Activated CD4-positive, CD25-positive, alpha-beta regulatory T cell treated with anti-CD3 and anti-CD28 coated beads, Interleukin-2, amount 50 U/mL, for 24 hours (primary cell): ENCODE measurements around the gene SLC22A2.

Experiments
- ATAC-seq, 2 donors: fragments of 150-1000 bp; cut with Tn5 transposase; one replicate each; pipeline ENCODE4 v1.10.0; 2021; ENCODE audit warnings: mild to moderate bottlenecking in 1 of 2, moderate library complexity in 1 of 2

SLC22A2 gene

GRCh38 chr6:160203522-160203921 lies 55.1 kb downstream of the SLC22A2 start:
- ATAC-seq, result no peak

- ATAC-seq, result no peak
Measured at GRCh38 chr6:160203076-160203475, 55.5 kb downstream of the SLC22A2 start.

DNA sequence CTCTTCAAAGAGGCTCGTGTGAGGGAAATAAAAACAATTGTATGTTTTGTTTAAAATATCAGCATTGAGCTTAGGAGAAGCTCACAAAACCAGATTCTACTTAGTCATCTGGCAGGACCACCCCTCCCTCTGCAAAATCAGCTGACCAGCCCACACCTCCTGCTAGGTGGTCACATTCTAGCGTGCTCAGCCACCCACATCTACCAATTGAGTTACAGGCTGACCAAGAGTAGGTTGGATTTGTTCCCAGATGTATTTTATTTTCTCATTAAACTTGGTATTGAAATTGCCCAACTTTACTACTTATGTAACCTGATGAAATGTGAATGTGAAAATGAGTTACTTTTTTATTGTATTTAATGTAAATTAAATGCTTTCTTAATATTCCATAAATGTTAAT lies 56.2 kb downstream of the SLC22A2 start:
- no peak for ATAC-seq

DNA sequence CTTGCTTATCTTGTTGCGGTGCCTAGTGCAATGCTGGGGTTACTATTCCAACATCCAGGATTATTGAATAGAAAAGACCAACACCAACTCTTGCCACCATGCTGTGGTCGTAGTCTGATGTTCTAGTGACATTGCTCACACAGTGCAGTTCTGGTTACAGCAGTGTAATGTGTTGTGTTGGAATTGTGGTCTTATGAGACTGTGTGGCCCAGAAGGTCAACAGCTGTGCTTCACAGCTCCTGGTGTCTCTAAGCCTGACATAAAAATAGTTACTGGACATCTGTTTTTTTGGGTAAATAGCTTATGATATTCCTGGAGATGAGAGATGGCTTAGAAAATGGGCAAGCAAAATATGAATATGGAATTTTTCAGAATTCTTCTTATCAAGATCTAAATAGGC lies 57.6 kb downstream of the SLC22A2 start:
- ATAC-seq, result no peak

GRCh38 chr6:160198606-160199211 lies 59.9 kb downstream of the SLC22A2 start:
- no peak for ATAC-seq

GRCh38 chr6:160197662-160198061 lies 61.0 kb downstream of the SLC22A2 start:
- no peak for ATAC-seq

GRCh38 chr6:160194808-160195207 lies 63.8 kb downstream of the SLC22A2 start:
- no peak for ATAC-seq

DNA sequence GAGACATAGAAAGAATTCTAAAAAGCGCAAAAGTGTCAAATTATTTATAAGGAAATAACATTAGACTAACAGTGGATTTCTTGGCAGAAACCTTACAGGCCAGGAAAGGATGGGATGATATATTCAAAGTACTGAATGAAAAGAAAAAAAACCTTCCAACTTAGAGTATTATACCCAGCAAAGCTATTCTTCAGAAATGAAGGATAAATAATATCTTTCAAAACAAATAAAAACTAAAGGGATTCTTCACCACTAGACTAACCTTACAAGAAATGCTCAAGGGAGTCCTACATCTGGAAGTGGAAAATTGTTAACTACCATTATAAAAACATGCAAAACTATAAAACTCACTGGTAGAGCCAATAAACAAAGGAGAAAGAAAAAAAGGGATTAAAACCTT lies 65.8 kb downstream of the SLC22A2 start:
- no peak for ATAC-seq

- ATAC-seq, result no peak
Measured at GRCh38 chr6:160190973-160191372, 67.6 kb downstream of the SLC22A2 start.

DNA sequence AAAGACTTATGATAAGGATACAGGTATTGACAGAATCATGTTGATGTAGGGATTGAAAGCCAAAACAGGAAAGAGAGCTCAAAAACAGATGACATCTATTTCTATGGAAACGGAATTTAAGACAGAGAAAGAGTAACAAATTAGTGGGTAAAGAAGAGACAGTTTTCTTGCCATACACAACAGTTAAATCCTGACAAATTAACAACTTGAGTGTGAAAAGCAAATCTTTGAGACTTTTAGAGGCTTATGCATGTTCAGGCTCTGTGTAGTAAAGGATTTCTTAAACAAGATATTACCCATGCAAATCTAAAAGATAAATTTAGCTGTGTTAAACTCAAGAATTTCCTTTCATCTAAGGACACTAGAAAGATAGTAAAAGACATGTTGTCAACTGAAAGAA lies 68.5 kb downstream of the SLC22A2 start:
- no peak for ATAC-seq

DNA sequence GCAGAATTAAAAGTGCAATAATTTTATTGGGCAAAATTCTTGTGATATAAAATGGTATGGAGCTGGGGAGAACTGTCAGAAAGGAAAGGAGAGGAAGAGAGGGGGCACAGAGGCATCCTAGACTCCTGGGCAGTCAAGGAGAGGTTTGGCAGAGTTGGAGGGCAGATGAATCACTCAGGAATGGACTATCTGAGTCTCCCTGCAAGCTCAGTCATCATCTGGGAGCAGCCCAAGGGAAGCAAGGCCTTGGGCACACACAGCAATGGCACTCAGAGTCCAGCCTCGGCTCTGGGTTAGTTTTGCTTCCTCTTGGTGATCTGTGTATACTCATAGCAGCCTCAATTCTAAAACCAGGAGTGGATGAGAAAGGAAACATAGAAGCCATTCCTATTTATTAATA lies 69.8 kb downstream of the SLC22A2 start:
- no peak for ATAC-seq

DNA sequence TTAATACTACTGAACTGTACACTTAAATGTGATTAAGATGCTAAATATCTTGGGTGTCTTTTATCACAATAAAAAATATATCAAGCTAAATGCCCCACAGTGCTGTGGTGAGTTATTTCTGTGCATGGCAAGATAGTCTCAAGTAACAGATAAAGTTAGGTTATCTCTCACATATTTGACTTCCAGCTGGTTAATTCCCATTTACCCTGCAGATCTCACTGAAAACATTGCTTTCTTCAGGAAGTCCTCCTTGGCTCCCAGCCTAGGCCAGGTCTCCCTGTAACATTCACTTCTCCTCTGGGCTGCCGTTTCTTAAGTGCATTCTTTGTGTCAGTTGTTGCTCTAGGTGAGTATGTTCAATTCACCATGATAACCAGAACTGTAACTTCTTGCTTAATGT lies 77.9 kb downstream of the SLC22A2 start:
- ATAC-seq, result no peak

GRCh38 chr6:160178271-160178670 lies 80.3 kb downstream of the SLC22A2 start:
- ATAC-seq, result no peak

DNA sequence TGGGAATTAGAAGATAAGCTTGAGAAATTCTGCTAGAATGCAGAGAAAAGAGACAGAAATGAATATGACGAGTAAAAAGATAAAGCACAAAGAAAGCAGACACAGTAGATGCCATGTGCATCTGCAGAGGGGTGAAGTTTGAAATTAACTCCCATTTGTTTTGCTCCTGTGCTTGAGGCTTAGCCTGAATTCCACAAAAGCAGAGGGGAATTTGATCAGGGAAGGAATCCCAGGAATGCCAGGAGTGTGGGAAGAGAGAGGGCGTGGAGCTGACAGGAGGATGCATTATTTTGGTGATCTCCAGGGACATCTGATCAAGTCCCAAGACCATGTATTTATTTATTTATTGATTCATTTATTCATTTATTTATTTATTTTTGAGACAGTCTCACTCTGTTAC lies 81.4 kb downstream of the SLC22A2 start:
- ATAC-seq, result no peak

GRCh38 chr6:160174681-160175080 lies 83.9 kb downstream of the SLC22A2 start:
- no peak for ATAC-seq

DNA sequence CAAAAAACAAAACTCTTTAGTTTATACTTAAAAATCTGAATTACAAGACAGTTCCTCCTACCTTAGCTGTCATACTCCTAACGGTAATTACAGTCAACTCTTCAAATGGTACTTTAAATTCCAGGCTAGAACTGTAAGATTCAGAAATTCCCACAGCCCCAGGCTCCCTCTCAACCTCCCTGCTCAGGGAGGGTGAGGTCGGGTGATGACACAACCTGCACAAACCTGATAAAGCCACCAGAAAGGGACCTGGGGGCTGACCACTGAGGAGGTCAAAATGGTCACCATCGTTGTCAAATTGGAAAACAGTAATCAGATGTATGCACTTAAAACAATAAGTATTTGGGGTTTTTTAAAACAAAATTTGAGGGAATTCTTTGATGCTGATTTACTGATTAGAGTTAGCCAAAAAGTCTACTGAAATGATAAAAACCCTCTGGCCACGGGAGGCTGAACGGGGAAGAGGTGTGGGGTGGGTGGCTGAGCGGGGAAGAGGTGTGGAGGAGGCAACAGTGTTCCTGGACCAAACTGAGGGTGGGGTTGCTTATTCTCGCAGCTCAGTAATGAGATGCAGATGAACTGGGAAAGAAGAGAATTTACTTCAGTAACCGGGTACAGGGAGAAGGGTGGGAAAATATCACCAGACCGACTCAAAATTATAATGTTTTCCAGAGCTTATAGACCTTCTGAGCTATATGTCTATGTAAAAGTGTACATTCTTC lies 84.7 kb downstream of the SLC22A2 start:
- ATAC-seq, result no peak

- no peak for ATAC-seq
Measured at GRCh38 chr6:160172704-160173103, 85.9 kb downstream of the SLC22A2 start.

GRCh38 chr6:160170018-160170680 lies 88.5 kb downstream of the SLC22A2 start:
- ATAC-seq, result no peak

- ATAC-seq, result no peak
Measured at GRCh38 chr6:160167604-160168399, 90.8 kb downstream of the SLC22A2 start.
